GM18867 (cell line): ENCODE data around the gene LRR1.
A peak's percentile ranks its signal among the peaks of the same experiment; 100 is the strongest.
"Not testable (repeated sequence)": the region's sequence is repeated elsewhere in the genome, so short reads cannot be mapped to it uniquely, and the experiment has no call there.

Source experiments
- ATAC-seq: cut with Tn5 transposase; IDR thresholded peaks from one replicate; pipeline ENCODE4 v1.9.1; 2021; ENCODE audit warnings: mild to moderate bottlenecking, moderate library complexity; ENCODE audit not compliant: unreplicated experiment

The LRR1 gene

DNA sequence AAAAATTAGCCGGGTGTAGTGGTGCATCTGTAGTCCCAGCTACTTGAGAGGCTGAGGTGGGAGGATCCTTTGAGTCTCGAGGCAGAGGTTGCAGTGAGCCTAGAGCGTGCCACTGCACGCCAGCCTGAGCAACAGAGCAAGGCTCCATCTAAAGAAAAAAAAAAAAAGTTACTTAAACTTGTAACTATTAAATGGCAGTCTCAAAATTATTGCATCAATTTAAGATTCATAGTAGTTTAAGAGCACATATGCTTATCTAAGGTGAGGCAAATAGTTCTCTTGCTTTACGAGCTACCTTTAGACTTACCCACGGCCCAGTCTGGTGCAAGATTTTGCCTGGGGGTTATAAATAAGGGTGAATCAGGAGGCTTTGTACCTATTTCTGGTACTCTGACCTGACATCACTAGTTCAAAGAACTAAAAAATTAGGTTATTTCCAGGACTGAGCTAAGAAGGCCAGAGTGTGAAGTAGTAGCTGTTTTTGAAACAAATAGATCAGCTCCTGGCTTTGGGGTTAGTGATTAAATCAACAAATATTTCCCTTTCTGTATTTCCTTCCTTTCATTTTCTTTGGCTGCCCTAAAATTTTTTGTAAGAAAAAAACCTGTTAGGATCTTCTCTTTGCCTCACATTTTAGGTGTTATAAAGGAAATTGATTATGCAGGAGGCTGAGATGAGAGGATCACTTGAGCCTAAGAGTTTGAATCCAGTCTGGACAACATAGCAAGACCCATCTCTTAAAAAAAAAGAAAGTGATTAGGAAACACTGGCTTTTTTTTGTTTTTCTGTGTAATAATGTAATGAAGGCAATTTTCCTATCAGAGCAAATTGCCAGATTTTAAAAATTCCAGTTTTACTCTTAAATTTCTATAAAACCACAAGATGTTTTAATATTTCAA lies 25.4 kb downstream of the LRR1 start:
- no peak for ATAC-seq

DNA sequence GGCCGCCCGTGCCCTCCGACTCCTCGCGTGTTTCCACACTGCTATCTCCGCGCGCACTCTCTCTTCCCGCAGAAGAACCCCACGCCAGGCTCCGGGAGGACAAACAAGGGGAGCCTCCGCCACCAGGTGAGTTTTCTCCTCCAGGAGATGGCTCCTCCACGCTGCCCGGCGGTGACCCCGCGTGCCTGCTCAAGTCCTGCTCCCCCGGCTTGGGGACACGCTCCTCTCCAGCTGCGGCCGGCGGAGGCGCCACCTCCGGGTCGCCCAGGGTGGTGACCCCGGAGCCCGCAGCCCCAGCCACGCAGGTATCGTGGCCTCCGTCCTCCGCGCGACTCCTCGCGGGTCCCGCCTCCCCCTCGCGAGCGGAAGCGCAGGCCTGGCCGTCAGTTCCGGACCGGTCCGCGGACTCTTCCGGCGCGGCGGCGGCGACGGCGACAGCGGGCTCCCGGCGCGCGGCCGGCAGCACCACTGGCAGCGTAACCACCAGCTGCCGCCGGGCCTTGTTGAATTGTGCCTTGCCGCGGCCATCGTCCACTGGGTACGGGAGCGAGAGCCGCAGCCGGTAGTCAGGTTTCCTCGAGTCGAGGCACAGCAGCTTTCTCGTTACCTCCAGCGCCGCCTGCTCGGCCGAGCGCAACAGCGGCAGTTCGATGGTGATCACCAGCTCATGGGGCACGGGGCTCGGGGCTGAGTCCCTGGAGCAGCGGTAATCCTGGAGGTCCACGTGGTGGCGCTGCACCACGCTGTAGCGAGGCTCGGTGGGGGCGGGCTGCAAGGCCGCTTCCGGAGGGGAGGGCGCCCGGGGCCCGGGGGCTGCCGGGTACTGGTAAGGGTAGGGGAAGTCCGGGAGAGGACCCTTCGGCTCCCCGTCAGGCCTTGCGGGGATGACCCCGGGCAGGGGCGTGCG lies 35.2 kb downstream of the LRR1 start:
- peak; percentile 76 for ATAC-seq

DNA sequence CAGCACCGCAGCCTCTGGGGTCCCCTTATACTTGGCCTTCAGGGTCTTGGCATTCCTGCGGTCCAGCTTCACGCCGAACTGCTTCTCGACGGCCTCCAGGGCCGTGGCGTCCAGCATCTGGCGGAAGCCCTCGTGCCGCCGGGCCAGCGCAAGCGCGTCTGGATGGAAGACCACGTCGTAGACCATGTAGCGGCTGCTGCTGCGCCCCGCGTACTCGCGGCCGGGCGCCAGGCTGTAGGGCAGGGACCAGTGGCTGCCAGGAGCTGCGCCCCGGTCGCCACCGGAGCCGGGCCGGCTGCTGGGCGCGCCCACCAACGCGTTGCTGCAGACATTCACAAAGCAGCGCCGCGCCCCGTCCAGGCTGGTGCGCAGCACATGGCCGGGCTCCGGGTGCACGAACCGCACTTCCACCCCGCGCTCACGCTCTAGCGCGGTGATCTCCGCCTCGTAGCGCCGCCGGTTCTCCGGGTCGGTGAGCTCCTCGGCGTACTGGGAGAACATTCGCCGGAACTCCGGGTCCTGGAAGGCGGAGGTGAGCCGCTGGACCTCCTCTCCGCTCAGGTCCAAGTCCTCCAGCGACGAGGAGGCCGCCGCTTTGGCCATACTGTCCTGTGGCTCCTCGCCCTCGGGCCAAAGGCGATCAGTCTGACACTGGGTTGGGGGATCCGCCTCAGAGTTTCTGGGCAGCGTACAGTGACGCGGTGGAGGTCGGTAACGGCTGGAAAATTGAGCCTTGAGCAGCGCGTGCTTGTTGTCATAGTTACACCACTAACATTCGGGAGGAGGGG lies 36.0 kb downstream of the LRR1 start, which contains the start of gene DNAAF2:
TSS of gene DNAAF2 (minus strand) at position 698 of the 788 bp plus-strand sequence. CDS start at position 603, 95 bp downstream.
- peak; percentile 25 for ATAC-seq

DNA sequence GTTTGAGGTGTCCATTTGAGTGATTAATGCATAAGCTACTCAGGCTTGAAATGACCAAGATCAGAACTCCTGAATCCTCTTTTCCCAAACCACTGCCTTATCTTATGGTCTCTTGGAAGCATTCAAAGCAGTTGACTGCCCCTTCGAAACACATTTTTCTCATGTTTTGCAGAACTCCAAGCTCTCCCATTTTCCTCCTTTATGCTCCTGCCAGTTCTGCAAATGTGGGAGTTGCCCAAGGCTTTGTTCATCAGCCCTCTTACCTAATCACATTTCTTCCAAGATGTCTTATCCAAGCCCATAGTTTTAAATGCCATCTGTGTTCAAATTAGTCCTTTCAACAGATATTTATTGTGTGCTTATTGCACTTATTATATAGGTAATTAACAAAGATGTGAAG lies 38.1 kb downstream of the LRR1 start:
- no peak for ATAC-seq

DNA sequence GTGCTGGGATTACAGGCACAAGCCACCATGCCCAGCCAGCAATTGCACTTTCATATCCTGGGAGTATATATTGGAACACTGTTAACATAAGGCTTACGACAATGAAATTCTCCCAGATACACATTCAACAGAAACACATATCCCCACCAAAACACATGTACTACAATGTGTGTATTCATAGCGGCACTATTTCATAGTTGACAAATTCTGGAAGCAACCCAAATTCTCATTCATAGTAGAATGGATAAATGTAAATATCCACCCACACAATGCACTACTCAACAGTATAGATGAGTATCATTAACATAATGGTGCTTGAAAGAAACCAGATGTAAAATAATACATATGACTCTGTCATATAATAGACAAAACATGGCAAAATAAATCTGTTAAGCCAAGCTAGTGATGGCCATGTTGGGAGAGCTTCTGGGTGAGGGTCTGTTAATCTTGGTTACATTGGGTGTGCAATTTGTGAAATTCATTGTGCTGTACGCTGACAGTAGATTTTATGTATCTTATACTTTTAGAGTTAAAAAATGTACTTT lies 38.9 kb downstream of the LRR1 start:
- no peak for ATAC-seq

DNA sequence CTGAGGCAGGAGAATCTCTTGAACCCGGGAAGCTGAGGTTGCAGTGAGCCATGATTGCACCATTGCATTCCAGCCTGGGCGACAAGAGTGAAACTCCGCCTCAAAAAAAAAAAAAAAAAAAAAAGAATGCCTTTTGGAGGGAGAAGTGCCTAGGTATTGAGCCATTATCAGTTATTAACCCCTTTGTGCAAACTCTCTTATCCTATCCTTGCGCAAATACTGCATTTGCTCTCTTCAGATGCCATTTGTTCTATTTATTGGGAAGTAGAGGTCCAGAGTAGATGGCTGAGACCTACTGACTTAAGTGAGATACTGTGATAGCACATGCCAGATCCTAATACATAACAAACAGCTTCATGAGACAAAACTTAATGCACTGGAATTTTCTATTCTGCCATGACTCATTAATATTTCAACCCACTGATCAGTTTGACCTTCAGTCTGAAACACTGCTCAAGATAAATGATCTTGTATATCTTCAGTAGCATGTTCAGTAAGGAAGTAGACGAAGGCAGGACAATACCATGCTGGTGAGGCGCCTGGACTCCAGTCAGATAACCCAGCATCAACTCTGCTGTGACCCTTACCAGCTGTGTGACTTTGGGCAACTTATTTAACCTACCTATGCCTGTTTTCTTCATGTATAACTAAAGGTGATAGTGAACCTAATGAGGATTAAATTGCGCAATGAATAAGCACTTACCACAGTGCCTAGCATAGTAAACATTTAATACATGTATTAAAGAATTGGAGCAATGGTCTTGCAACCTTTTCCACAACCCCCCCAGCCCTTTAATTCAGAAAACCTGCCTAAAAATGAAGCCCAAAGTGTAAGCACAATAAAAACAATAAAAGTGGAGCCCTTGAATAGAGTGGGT lies 42.0 kb downstream of the LRR1 start:
- ATAC-seq: no peak

DNA sequence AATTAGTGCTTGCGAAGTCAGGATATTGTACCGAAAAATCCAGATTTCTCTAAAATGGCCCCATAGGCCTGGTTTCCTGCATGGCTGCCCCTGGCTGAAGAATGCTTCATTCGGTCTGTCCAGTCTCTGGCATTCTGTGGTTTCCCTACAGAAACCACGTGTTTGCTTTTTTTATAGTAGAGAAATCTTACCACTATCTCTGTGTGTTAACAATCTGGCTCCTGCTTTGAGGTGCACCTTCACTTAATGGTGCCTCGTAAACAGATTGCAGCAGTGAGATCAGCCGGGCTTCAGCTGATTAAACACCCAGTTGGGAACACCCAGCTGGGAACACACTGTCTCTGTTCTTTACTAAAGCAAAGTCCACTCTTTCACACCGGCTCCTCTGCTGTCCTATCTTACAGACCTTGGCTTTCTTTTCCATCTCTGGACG lies 43.0 kb downstream of the LRR1 start:
- no peak for ATAC-seq

DNA sequence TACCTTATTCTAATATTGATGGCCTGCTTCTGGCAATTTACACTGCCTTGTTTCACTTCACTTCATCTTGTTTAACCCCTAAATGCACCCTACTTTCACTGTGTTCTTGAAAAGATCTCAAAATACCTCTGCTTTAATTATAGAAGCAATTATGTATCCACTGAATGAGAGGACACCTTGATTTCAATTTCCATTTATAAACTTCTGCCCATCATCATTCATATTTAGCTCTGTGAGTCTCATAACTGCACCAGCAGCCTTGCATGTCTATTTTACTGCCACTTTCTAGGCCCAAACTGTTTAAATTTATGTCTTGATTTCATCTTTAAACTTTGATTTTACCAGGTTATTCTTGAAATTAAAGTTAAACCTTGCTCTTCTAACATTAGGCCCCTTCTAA lies 43.4 kb downstream of the LRR1 start:
- ATAC-seq: no peak

DNA sequence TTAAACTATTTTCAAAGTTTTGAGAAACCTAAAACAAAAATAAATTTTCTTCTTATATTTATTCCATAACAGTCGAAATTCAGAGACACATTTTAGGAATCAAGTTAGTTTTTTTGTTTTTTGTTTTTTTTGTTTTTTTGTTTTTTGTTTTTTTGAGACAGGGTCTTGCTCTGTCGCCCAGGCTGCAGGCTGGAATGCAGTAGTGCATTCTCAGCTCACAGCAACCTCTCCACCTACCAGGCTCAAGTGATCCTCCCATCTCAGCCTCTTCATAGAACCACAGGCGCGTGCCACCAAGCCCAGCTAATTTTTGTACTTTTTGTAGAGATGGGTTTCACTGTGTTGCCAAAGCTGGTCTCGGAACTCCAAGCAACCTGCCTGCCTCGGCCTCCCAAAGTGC lies 54.8 kb downstream of the LRR1 start:
- no peak for ATAC-seq

DNA sequence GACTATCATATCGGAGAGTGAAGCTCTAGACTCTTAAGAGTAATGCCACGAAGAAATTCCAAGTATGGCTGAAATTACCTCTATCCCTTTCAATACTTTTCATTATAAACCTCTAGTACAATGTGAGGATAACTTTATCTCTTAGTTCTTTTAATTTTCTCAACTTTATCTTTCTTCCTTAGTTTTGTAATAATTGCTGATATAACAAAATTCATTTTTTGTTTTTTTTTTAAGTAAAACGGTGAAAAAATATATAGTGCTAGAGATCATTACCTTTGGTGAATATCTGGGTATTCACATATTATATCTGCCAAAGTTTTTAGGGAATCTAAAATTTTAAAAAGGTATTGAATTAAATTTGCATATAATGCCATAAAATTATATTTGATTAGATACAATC lies 55.8 kb downstream of the LRR1 start:
- ATAC-seq: no peak

DNA sequence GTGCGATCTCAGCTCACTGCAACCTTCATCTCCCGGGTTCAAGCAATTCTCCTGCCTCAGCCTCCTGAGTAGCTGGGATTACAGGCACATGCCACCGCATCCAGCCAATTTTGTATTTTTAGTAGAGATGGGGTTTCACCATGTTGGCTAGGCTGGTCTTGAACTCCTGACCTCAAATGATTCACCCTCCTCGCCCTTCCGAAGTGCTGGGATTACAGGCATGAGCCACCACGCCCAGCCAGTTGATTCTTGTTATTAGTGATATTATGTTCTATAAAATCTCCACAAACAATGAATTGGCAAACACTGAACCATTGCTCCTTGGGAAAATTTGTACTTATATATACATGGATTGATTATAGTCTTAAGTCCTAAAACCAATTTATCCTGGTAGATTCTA lies 58.8 kb downstream of the LRR1 start:
- not testable (repeated sequence) for ATAC-seq

DNA sequence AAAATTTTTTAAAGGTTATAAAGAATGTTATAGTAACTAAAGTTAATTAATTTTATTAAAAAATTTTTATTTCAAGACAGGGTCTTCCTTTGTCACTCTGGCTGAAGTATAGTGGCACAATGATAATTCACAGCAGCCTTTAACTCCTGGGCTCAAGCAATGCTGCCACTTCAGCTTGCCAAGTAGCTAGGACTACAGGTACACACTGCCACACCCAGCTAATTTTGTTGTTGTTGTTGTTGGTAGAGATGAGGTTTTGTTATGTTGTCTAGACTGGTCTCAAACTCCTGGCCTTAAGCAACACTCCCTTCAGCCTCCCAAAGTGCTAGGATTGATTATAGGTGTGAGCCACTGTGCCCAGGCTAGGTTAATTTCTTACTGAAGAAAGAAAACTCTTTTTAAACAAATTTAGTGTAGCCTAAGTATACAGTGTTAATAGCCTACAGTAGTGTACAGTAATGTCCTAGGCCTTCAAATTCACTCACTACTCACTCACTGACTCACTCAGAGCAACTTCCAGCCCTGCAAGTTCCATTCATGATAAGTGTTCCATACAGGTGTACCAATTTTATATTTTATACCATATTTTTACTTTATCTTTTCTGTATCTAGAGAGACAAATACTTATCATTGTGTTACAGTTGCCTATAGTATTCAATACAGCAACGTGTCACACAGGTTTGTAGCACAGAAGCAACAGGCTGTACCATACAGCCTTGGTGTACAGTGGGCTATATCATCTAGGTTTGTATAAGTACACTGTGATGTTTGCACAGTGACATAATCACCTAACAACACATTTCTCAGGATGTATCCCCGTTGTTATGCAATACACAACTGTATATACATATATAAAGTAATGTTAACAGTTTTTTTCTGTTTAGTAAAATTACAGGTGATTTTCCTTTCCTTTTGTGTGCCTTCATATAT lies 61.1 kb downstream of the LRR1 start:
- ATAC-seq: no peak
